SK-N-SH (cell line): ENCODE data around the gene ANK3. TPM values are rescaled to one million over a fixed set of nuclear protein-coding genes. Genes with fewer than 3 reads are reported as not detected.

ENCODE experiments used
- CTCF ChIA-PET: fragments of 300-600, 350-600 bp; formaldehyde crosslinking; extraction: SDS; loops from one replicate; lab custom pipeline; 2021; lab: Yijun Ruan, JAX
- POLR2A ChIA-PET: fragments of 350-600 bp; sonication (Branson Sonifier 250); formaldehyde crosslinking; extraction: SDS; loops from one replicate; lab custom pipeline; 2020; ENCODE audit warnings: antibody characterized with exemption, inconsistent platforms; lab: Yijun Ruan, JAX
- DNase-seq: peaks from one replicate; pipeline ENCODE4 v3.0.0; 2012
- H2AFZ ChIP-seq: fragments of 200-600 bp; sonication (generic); 2 replicates; pipeline ENCODE4 v1.8.1; 2016; ENCODE audit warnings: antibody characterized with exemption, mild to moderate bottlenecking, low read depth
- H3F3A ChIP-seq: fragments of 200-600 bp; sonication (generic); replicated peaks from 2 replicates; pipeline ENCODE3; 2016; ENCODE audit warnings: antibody characterized with exemption, mild to moderate bottlenecking; ENCODE audit not compliant: insufficient read depth
- H3K27ac ChIP-seq, 2 experiments: fragments of 200-500 bp in 1 of 2; fragments of 200-600 bp in 1 of 2; sonication (Bioruptor generic) in 1 of 2; sonication (generic), shearing (Covaris generic) in 1 of 2; 2 replicates each; pipeline versions ENCODE4 v1.5.1 to v1.6.1; 2014 to 2016; ENCODE audit warnings: low read depth in 2 of 2, inconsistent platforms in 1 of 2, low read length in 1 of 2, mild to moderate bottlenecking in 1 of 2, mixed read lengths in 1 of 2
- H3K27me3 ChIP-seq: fragments of 200-600 bp; sonication (generic), shearing (Covaris generic); 2 replicates; pipeline ENCODE4 v1.6.1; 2016; ENCODE audit warnings: mixed run types; ENCODE audit not compliant: insufficient read depth
- H3K36me3 ChIP-seq, 2 experiments: fragments of 200-500 bp in 1 of 2; fragments of 200-600 bp in 1 of 2; sonication (Bioruptor generic) in 1 of 2; sonication (generic) in 1 of 2; replicated peaks in 1 of 2; 2 replicates each; pipeline versions ENCODE3 to v1.5.1; 2014 to 2016; ENCODE audit warnings: low read length in 1 of 2, mild to moderate bottlenecking in 1 of 2; ENCODE audit not compliant: insufficient read depth in 2 of 2, control insufficient read depth in 1 of 2
- H3K4me1 ChIP-seq, 2 experiments: fragments of 200-500 bp in 1 of 2; fragments of 200-600 bp in 1 of 2; sonication (Bioruptor generic) in 1 of 2; sonication (generic), shearing (Covaris generic) in 1 of 2; 2 replicates each; pipeline versions ENCODE4 v1.5.1 to v1.6.1; 2014 to 2016; ENCODE audit warnings: low read depth in 1 of 2, low read length in 1 of 2, mixed run types in 1 of 2; ENCODE audit not compliant: insufficient read depth in 2 of 2, control insufficient read depth in 1 of 2
- H3K4me2 ChIP-seq: fragments of 200-600 bp; sonication (generic), shearing (Covaris generic); 2 replicates; pipeline ENCODE4 v1.6.1; 2017; ENCODE audit warnings: mixed run types
- H3K4me3 ChIP-seq, 2 experiments: fragments of 200-500 bp in 1 of 2; fragments of 200-600 bp in 1 of 2; sonication (Bioruptor generic) in 1 of 2; sonication (generic), shearing (Covaris generic) in 1 of 2; 2 replicates each; pipeline versions ENCODE4 v1.5.1 to v1.8.1; 2014 to 2016; ENCODE audit warnings: low read depth in 2 of 2, inconsistent platforms in 1 of 2, low read length in 1 of 2, mild to moderate bottlenecking in 1 of 2, mixed read lengths in 1 of 2, moderate library complexity in 1 of 2
- H3K79me2 ChIP-seq: fragments of 200-600 bp; sonication (generic); 2 replicates; pipeline ENCODE4 v1.8.1; 2017; ENCODE audit warnings: mild to moderate bottlenecking; ENCODE audit not compliant: insufficient read depth
- H3K9ac ChIP-seq: fragments of 200-600 bp; sonication (generic); 2 replicates; pipeline ENCODE4 v1.6.1; 2017; ENCODE audit warnings: mixed run types
- H3K9me2 ChIP-seq: fragments of 200-600 bp; sonication (generic); 2 replicates; pipeline ENCODE4 v1.6.1; 2017; ENCODE audit warnings: mixed run types
- H3K9me3 ChIP-seq: fragments of 200-600 bp; sonication (generic); 2 replicates; pipeline ENCODE4 v1.6.1; 2017; ENCODE audit warnings: mixed run types, mild to moderate bottlenecking, moderate library complexity
- H4K20me1 ChIP-seq: fragments of 200-600 bp; sonication (generic); 2 replicates; pipeline ENCODE4 v1.6.1; 2017; ENCODE audit warnings: mild to moderate bottlenecking, mixed run types; ENCODE audit not compliant: insufficient read depth
- EP300 ChIP-seq, 2 experiments: IDR thresholded peaks; 2 replicates each; pipeline versions ENCODE4 v1.4.0 to v1.6.1; 2012; ENCODE audit warnings: borderline replicate concordance in 1 of 2, low read depth in 1 of 2, low read length in 1 of 2
- EZH2phosphoT487 ChIP-seq: fragments of 200-600 bp; sonication (generic); IDR thresholded peaks from 2 replicates; pipeline ENCODE4 v1.6.1; 2017; ENCODE audit warnings: low read depth, mixed run types, mild to moderate bottlenecking, antibody characterized with exemption, moderate library complexity, borderline replicate concordance
- GABPA ChIP-seq: IDR thresholded peaks from 2 replicates; pipeline ENCODE4 v1.4.0; 2012; ENCODE audit warnings: low read depth, mild to moderate bottlenecking
- MEF2A ChIP-seq: IDR thresholded peaks from 2 replicates; pipeline ENCODE4 v1.4.0; 2012; ENCODE audit warnings: low read depth, borderline replicate concordance
- RAD21 ChIP-seq: IDR thresholded peaks from 2 replicates; pipeline ENCODE4 v1.6.1; 2012; ENCODE audit warnings: mild to moderate bottlenecking, low read length
- SMC3 ChIP-seq: IDR thresholded peaks from 2 replicates; pipeline ENCODE4 v1.6.1; 2012; ENCODE audit warnings: low read depth, low read length, improper control_type of control experiment
- TAF1 ChIP-seq: IDR thresholded peaks from 2 replicates; pipeline ENCODE4 v1.6.1; 2012; ENCODE audit warnings: low read depth, mild to moderate bottlenecking, low read length, moderate library complexity, borderline replicate concordance
- USF2 ChIP-seq: fragments of 150-350 bp; IDR thresholded peaks from 2 replicates; pipeline ENCODE4 v1.6.1; 2017; ENCODE audit warnings: antibody characterized with exemption, low read length, low read depth, borderline replicate concordance
- WGBS: methylation state at CpG from one replicate; pipeline ENCODE4 v1.1.6; 2017; ENCODE audit warnings: low lambda C conversion rate; 5-methylcytosine and 5-hydroxymethylcytosine counted together
- polyA plus RNA-seq, 3 experiments: library from polyadenylated mRNA; depleted of rRNA; stranded (reverse); fragments of >200 nt; gene quantifications; 2 replicates each; pipeline ENCODE4 v1.2.3, GENCODE V29; 2012
- TF ChIP-seq, protein P1 (sequence below): fragments of 200-600 bp; sonication (generic); IDR thresholded peaks from 2 replicates; pipeline ENCODE4 v1.6.1; 2017; ENCODE audit warnings: antibody characterized with exemption, mild to moderate bottlenecking, moderate library complexity
- TF ChIP-seq, protein P2 (sequence below): IDR thresholded peaks from 2 replicates; pipeline ENCODE4 v1.4.0; 2012; ENCODE audit warnings: low read depth

The ANK3 gene
- polyA plus RNA-seq (2012; rRNA removed): 10.0 and 13.9 TPM in 2 replicates
- polyA plus RNA-seq (2012; cell fraction: cytosol; rRNA removed): 11.8 and 14.5 TPM in 2 replicates
- 8.9 and 16.1 TPM in 2 replicates for polyA plus RNA-seq (2012; cell fraction: nucleus; rRNA removed)

- H3K9me2 ChIP-seq: no peaks in the 10 kb centered on the region
- ChIA-PET POLR2A (no interaction called here), CTCF (no interaction called here)
- H3K9me3 ChIP-seq: no peaks in the 10 kb centered on the region
- 0 out of 2 replicates have a peak within 1 kb of the TSS, but pooled peaks have one; percentile 26 for H2AFZ ChIP-seq
- no peaks in the 10 kb centered on the region for H3K36me3 ChIP-seq
- 95% methylated on average over 10 of the region's 10 CpGs for WGBS
- H3K4me3 ChIP-seq: no peak within 1 kb of the TSS
- no peaks in the 10 kb centered on the region for H3K79me2 ChIP-seq
- peaks cover 10 to 29% of the 10 kb centered on the region in 2 experiments; a peak in 3 of 4 replicates for H3K4me1 ChIP-seq
- no peak within 1 kb of the TSS for H3K4me2 ChIP-seq
- DNase-seq: no peak
- no peak within 1 kb of the TSS for H3K9ac ChIP-seq
- no peaks in the 10 kb centered on the region for H3K27me3 ChIP-seq
- H4K20me1 ChIP-seq: no peaks in the 10 kb centered on the region
- H3F3A ChIP-seq: peaks cover 7% of the 10 kb centered on the region
- H3K27ac ChIP-seq: no peak within 1 kb of the TSS
- TF ChIP-seq EP300 (IDR thresholded peaks at IDR 0.05; ENCODE audit: borderline replicate concordance in 1 of 2, low read depth in 1 of 2, low read length in 1 of 2) (no peak), GABPA (no peak), USF2 (no peak)
- TF ChIP-seq, protein P1, sequence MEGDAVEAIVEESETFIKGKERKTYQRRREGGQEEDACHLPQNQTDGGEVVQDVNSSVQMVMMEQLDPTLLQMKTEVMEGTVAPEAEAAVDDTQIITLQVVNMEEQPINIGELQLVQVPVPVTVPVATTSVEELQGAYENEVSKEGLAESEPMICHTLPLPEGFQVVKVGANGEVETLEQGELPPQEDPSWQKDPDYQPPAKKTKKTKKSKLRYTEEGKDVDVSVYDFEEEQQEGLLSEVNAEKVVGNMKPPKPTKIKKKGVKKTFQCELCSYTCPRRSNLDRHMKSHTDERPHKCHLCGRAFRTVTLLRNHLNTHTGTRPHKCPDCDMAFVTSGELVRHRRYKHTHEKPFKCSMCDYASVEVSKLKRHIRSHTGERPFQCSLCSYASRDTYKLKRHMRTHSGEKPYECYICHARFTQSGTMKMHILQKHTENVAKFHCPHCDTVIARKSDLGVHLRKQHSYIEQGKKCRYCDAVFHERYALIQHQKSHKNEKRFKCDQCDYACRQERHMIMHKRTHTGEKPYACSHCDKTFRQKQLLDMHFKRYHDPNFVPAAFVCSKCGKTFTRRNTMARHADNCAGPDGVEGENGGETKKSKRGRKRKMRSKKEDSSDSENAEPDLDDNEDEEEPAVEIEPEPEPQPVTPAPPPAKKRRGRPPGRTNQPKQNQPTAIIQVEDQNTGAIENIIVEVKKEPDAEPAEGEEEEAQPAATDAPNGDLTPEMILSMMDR: no peak
- TF ChIP-seq, protein P2, sequence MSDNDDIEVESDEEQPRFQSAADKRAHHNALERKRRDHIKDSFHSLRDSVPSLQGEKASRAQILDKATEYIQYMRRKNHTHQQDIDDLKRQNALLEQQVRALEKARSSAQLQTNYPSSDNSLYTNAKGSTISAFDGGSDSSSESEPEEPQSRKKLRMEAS: no peak
These were observed at the start of gene ANK3 for GRCh38 chr10:60389413-60390025. TSS of gene ANK3 (minus strand) at chr10:60389875. CDS start at chr10:60389538, 337 bp downstream.

DNA sequence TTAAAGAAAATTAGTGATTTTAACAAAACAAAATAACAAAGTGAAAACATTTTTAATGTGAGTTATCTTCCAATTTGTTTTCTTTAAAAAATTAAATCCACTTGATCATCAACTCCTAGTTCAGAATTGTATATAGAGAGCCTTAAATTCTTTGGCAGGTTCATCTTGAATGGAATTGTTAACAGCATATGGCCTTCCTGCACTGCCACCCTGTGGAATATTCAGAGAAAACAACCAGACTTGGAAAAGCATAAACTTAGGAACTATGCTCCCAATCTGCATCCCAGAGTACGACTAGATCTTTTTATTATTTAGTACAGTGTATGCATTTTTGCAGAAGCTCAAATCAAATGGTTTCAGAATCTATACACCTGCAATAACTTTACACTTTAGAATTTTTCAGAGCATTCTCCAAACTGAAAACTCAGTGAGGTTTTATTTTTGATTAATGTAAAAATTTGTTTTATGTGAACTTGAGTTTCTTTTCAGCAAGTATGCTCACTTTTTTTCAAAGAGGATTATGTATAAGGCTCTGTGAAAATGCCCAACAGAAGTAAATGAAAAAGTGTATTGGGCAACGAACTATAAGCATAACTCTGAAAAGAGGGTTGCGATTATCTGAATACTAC is 44.9 kb upstream of the ANK3 start:
- Histone ChIP-seq H3F3A (peaks cover 36% of the 10 kb centered on the region), H3K27ac (peak overlapping the region; percentile 65 to 98; a peak in 3 of 4 replicates), H3K9me2 (no peaks in the 10 kb centered on the region), H3K9me3 (no peaks in the 10 kb centered on the region), H2AFZ (peak overlapping the region; percentile 43)
- TF ChIP-seq EP300 (IDR thresholded peaks at IDR 0.05; ENCODE audit: borderline replicate concordance in 1 of 2, low read depth in 1 of 2, low read length in 1 of 2) (no peak), EZH2phosphoT487 (no peak), SMC3 (peak; percentile 92), RAD21 (peak; percentile 98), TAF1 (no peak), MEF2A (no peak)
- TF ChIP-seq, protein P2: no peak
- TF ChIP-seq, protein P1: peak; percentile 84
- TF ChIP-seq, all 33 proteins: peak for 3
- ChIA-PET POLR2A (no interaction called here), CTCF (interaction anchor here (0.7 to 15.0 kb wide), 17 partner anchors 9 to 337 kb away, joined by 3 to 294 read pairs (median 5); no protein-coding TSS in a partner anchor)
- no peak overlapping the region for H3K4me2 ChIP-seq
- H4K20me1 ChIP-seq: no peaks in the 10 kb centered on the region
- peaks cover 0 to 5% of the 10 kb centered on the region in 2 experiments for H3K36me3 ChIP-seq
- no peaks in the 10 kb centered on the region for H3K79me2 ChIP-seq
- DNase-seq: peak; percentile 61
- peaks cover 7 to 39% of the 10 kb centered on the region in 2 experiments for H3K4me1 ChIP-seq
- H3K4me3 ChIP-seq: no peak overlapping the region; a peak in 1 of 4 replicates
- H3K9ac ChIP-seq: no peak overlapping the region
- H3K27me3 ChIP-seq: no peaks in the 10 kb centered on the region
- 56% methylated on average over 3 of the region's 3 CpGs for WGBS
